ENCODE data around the gene CPHXL.

CPHXL gene

GRCh38 chr16:75742424-75743047, 16.2 kb upstream of the CPHXL start:
- H3K27ac ChIP-seq: no peak overlapping the region
- TF ChIP-seq, protein P1, sequence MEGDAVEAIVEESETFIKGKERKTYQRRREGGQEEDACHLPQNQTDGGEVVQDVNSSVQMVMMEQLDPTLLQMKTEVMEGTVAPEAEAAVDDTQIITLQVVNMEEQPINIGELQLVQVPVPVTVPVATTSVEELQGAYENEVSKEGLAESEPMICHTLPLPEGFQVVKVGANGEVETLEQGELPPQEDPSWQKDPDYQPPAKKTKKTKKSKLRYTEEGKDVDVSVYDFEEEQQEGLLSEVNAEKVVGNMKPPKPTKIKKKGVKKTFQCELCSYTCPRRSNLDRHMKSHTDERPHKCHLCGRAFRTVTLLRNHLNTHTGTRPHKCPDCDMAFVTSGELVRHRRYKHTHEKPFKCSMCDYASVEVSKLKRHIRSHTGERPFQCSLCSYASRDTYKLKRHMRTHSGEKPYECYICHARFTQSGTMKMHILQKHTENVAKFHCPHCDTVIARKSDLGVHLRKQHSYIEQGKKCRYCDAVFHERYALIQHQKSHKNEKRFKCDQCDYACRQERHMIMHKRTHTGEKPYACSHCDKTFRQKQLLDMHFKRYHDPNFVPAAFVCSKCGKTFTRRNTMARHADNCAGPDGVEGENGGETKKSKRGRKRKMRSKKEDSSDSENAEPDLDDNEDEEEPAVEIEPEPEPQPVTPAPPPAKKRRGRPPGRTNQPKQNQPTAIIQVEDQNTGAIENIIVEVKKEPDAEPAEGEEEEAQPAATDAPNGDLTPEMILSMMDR (conservative IDR thresholded peaks at IDR 0.05): no peak

DNA sequence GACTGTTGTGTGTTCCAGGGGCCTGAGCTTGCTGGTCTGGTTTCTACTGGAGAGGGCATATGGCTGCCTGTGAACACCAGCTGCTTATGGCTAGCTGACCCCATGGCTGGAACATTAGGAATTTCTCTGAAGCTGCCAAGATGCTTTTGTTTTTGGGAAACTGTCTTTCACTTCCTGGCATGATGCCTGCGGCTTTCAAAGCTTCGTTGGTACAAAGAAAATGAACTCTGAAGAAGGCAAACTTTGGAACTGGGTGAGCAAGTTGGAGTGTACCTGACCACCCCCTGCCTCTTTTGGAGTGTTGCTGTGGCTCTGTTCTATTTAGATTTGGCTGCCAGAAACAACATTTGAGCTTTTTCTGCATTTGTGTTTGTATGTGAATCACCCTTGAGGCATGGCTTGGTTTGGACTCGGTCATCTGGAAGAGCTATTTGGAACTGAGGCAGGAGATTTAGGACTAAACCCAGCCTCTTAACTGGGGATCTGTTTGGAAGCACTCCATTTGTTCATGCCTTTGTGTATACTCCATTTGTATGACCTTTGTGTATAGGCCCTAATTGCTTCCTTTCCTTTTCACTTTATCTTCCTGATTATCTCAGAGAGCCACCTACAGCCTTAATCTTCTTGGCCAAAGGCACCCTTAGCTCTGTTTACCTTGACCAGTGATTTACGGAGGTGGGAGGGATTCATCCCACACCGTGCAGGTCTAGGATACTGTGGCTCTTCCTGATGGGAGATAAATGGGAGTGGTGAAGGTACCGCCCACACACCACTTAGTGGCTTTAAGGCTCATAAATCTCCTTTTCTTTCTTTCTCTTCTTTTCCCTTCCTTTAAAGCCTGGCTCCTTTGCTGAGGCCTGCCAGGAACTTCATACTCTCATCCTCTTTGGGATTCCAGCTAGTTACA, 7.3 kb upstream of the CPHXL start:
- no peak overlapping the region for H3K27ac ChIP-seq
- TF ChIP-seq, protein P1 (conservative IDR thresholded peaks at IDR 0.05): no peak

- H3K27ac ChIP-seq: no peak overlapping the region
- TF ChIP-seq, protein P1 (conservative IDR thresholded peaks at IDR 0.05): no peak
Measured at GRCh38 chr16:75732871-75733270, 6.6 kb upstream of the CPHXL start.

DNA sequence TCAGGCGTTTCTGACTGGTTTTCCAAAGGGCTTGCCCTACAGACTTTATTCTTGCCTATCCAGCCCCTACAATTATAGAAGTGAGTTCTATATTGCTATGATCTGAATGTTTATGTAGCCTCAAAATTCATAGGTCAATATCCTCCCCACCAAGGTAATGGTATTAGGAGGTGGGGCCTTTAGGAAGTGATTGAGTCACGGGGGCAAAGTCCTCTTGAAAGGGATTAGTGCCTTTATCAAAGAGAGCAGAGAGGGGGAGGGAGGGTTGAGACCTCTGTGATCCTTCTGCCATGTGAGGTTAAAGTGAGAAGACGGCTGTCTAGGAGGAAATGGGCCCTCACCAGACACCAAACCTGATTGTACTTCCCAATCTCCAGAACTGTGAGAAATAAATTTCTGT, 931 bp upstream of the CPHXL start:
- no peak overlapping the region for H3K27ac ChIP-seq
- TF ChIP-seq, protein P1 (conservative IDR thresholded peaks at IDR 0.05): no peak

DNA sequence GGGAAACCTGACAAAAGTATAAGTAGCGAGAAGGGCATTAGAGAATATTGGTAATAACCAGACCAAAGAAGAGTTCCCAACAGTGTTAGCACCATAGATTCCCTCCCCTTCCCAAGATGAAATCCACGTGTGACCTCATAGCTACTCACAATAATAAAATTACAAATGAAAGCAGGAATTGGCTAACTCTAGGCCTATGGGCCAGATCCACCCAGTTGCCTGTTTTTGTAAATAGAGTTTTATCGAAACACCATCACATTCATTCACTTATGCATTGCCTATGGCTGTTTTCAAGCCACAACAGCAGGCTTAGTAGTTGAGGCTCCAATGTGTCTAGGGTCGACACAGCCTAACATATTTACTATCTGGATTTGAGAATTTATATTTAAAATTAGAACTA, 7.8 kb downstream of the CPHXL start:
- H3K27ac ChIP-seq: no peak overlapping the region
- TF ChIP-seq, protein P1 (conservative IDR thresholded peaks at IDR 0.05): no peak

GRCh38 chr16:75714661-75715060, 11.6 kb downstream of the CPHXL start:
- TF ChIP-seq, protein P1 (conservative IDR thresholded peaks at IDR 0.05): no peak

DNA sequence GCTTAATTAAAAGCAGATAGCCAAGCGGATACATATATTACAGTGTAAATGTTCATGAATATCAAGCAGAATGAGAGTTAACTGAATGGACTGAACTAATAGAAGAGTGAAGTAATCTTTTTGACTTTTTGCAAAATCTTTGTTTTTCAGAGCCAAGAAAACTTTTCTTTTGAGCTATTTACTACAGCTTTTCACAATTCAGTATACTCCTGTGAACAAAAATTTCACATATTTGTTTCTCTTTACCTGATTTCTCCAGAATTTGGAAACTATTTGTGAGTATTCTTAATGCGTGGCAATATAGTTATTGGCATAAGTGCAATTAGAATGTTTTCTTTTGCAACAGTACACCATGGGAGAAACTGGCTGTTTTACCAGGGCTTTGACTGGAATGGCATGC, 15.9 kb downstream of the CPHXL start:
- TF ChIP-seq, protein P1 (conservative IDR thresholded peaks at IDR 0.05): no peak
- no peak overlapping the region for H3K27ac ChIP-seq

More at GRCh38 chr16:75714661-75715060, 11.6 kb downstream of the CPHXL start:
- no peak overlapping the region for H3K27ac ChIP-seq

Measured in VCaP (cell line).